Motor neuron (in vitro differentiated cells): ENCODE results near the gene TMEM187. TPM values are rescaled to one million over a fixed set of nuclear protein-coding genes. Genes with fewer than 3 reads are reported as not detected.

Source experiments
- ATAC-seq, 8 experiments: fragments of 200-7000 bp; cut with Tn5 transposase; replicated peaks in 6 of 8; 2 replicates each; pipeline ENCODE4 v1.8.0; 2021; ENCODE audit warnings: mild to moderate bottlenecking in 8 of 8, moderate library complexity in 8 of 8
- H3K27ac ChIP-seq, 2 donors: fragments of 250-450 bp; sonication (Bioruptor Pico); 2 replicates each; pipeline ENCODE4 v1.9.0; 2021; ENCODE audit warnings: antibody characterized with exemption in 2 of 2, mild to moderate bottlenecking in 2 of 2, moderate library complexity in 1 of 2
- H3K4me1 ChIP-seq, 2 donors: fragments of 250-450 bp; sonication (Bioruptor Pico); replicated peaks in 1 of 2; 2 replicates each; pipeline ENCODE4 v1.6.1; 2021; ENCODE audit warnings: antibody characterized with exemption in 2 of 2, mild to moderate bottlenecking in 2 of 2, moderate library complexity in 1 of 2
- H3K4me3 ChIP-seq, 5 donors: fragments of 250-450 bp; sonication (Bioruptor Pico); 2 replicates each; pipeline ENCODE4 v1.9.0; 2021; ENCODE audit warnings: antibody characterized with exemption in 5 of 5, mild to moderate bottlenecking in 5 of 5, moderate library complexity in 4 of 5
- WGBS, 10 experiments: fragments of 450-650 bp; shearing (Covaris generic); methylation state at CpG; one replicate each; pipeline ENCODE4 v1.0.0; 2022; 5-methylcytosine and 5-hydroxymethylcytosine counted together
- in situ Hi-C, 9 experiments: fragments of 400-800 bp; cut with MboI; loops; one replicate each; pipeline ENCODE4 v1.15.0; 2021; ENCODE audit warnings: low sequenced_read_pairs in 9 of 9, low pct_unique_long_range_greater_than_20kb in 2 of 9; ENCODE audit not compliant: unreplicated experiment in 9 of 9
- total RNA-seq, 8 experiments: library from RNA; unstranded; fragments of 300-600 nt; gene quantifications; 2 replicates each; pipeline versions ENCODE4 v1.2.3 to v1.2.4, GENCODE V29; 2022

The TMEM187 gene
- total RNA-seq, 8 experiments from 2014 or later: 2.7 to 9.5 (median 4.7) TPM

GRCh38 chrX:153964105-153964504, 8.4 kb upstream of the TMEM187 start:
- in situ Hi-C loops: no loop called here
- 53% methylated on average over 3 of the region's 14 CpGs; no CpG with 5 or more reads in 9 of the 10 experiments for WGBS, 10 experiments
- H3K4me3 ChIP-seq: no peak overlapping the region
- peaks cover 24 to 25% of the 10 kb centered on the region in 2 donors for H3K4me1 ChIP-seq
- no peak overlapping the region for H3K27ac ChIP-seq
- ATAC-seq: no peak

GRCh38 chrX:153965406-153965805, 7.1 kb upstream of the TMEM187 start:
- Histone ChIP-seq H3K4me1 (peaks cover 24 to 25% of the 10 kb centered on the region in 2 donors), H3K27ac (no peak overlapping the region), H3K4me3 (no peak overlapping the region)
- no CpG with 5 or more reads among the region's 5 CpGs for WGBS, 10 experiments
- in situ Hi-C loops: no loop called here
- no peak for ATAC-seq

DNA sequence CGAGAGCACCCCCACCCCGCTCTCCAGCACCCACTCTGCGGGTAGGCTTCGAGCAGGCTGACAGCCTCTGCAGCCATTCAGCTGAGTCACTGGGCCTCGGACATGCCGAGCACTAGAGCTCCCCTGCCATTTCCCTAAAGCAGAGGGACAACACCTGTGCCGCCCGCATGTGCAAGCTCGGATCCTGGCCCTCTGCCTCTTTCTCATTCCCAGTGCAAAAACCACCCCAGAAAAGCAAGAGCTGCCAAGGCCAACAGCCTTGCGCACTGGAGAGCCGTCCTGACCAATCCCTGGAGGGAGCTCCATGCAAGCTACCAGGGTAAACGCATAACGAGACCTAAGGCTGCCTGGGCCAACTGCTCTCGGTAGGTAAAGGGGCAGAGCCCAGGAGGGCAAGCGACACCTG, 6.3 kb upstream of the TMEM187 start:
- no peak overlapping the region for H3K27ac ChIP-seq
- in situ Hi-C loops: no loop called here
- 68% methylated on average over 8 of the region's 15 CpGs; no CpG with 5 or more reads in 9 of the 10 experiments for WGBS, 10 experiments
- ATAC-seq: no peak
- H3K4me1 ChIP-seq: peaks cover 24 to 25% of the 10 kb centered on the region in 2 donors
- H3K4me3 ChIP-seq: no peak overlapping the region

DNA sequence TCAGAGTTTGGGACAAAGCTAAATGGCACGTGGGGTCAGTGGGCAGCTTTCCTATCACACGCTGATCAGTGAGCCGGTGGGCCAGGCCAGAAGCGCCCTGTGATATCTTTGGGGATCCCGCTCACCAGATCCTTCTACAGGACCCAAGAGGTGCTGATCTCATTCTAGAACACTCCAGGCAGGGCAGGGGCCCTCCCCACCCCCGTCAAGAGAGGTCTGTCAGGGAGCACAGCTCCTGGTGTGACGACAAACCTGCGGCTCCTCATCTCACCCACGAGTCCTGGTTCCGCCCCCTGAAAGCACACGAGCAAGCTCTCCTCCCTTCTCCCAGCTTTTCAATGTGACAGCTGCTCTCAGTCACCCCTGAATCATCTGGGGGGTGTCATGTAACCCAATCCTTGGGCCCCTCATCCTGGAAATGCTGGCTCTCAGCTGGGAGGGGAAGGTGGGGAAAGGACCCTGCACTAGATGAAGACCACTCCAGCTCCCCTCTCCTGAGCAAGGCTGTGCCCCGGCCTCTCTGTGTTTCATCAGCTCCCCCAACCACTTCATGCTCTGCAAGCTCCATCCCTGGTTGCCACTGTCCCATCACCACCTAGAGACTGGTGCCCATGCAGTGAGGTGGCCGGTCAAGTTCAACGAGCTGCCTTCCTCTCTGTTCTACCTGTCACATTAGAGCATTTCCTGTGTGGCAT, 5.6 kb upstream of the TMEM187 start:
- Histone ChIP-seq H3K4me3 (no peak overlapping the region), H3K4me1 (peaks cover 24 to 25% of the 10 kb centered on the region in 2 donors), H3K27ac (no peak overlapping the region)
- in situ Hi-C loops: no loop called here
- ATAC-seq: no peak
- 50 to 100% (median 60%) methylated on average over 1 to 4 of the region's 14 CpGs; no CpG with 5 or more reads in 6 of the 10 experiments for WGBS, 10 experiments

DNA sequence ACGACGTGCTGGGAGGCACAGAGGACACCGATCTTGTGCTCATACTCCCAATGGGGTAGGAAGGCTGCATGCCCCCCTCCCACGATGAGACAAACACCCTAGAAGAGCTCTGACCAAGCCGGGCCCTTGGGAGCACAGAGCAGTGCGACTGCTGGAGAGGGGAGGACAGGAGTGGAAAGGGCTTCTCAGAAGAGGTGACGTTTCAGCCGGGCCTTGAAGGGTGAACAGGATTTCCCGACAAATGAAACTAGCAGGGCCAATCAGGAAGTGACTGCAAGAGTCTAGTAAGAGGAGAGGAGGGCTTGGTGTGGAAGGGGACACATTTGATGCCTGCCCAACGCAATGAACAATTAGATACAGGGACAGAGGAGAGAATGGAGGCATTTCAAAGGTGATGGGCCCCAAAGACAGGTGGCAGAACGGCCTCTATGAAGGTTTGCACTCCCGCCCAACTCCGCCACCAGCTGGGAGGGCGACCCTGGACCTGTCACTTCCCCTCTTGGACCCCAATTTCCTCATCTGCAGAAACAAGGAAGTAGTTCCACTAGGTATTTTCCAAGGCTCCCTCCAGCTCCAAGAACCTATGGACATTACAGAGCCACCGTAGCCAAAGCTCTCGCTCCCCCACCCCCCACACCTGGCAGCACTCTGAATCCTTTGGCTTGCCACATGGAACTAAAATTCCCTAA, 4.9 kb upstream of the TMEM187 start:
- Histone ChIP-seq H3K4me3 (peak overlapping the region in 4 of 5 donors; percentile 84 to 94 (median 92)), H3K4me1 (peaks cover 24 to 25% of the 10 kb centered on the region in 2 donors), H3K27ac (peak overlapping the region in 1 of 2 donors; percentile 55)
- in situ Hi-C loops: no loop called here
- WGBS, 10 experiments: 53 to 100% (median 56%) methylated on average over 2 to 11 of the region's 16 CpGs; no CpG with 5 or more reads in 7 of the 10 experiments
- no peak for ATAC-seq

- Histone ChIP-seq H3K27ac (peak overlapping the region in 1 of 2 donors; percentile 55), H3K4me1 (peaks cover 24 to 25% of the 10 kb centered on the region in 2 donors), H3K4me3 (peak overlapping the region; percentile 84 to 94 (median 92))
- 0 to 21% methylated on average over 1 to 5 of the region's 9 CpGs; no CpG with 5 or more reads in 8 of the 10 experiments for WGBS, 10 experiments
- ATAC-seq: no peak
- in situ Hi-C loops: no loop called here
Observed at GRCh38 chrX:153968255-153968654, 4.3 kb upstream of the TMEM187 start.

- in situ Hi-C loops: no loop called here
- ATAC-seq: no peak
- Histone ChIP-seq H3K4me3 (peak overlapping the region; percentile 84 to 94 (median 92)), H3K4me1 (peaks cover 28 to 30% of the 10 kb centered on the region in 2 donors), H3K27ac (peak overlapping the region in 1 of 2 donors; percentile 55)
- 16 to 60% methylated on average over 1 to 8 of the region's 12 CpGs; no CpG with 5 or more reads in 8 of the 10 experiments for WGBS, 10 experiments
Observed at GRCh38 chrX:153968754-153969124, 3.8 kb upstream of the TMEM187 start.

GRCh38 chrX:153969125-153969903, 3.2 kb upstream of the TMEM187 start:
- in situ Hi-C loops: no loop called here
- H3K4me3 ChIP-seq: peak overlapping the region; percentile 84 to 94 (median 92)
- WGBS, 10 experiments: 0 to 32% (median 10%) methylated on average over 1 to 12 of the region's 25 CpGs; no CpG with 5 or more reads in 6 of the 10 experiments
- H3K4me1 ChIP-seq: peaks cover 33 to 35% of the 10 kb centered on the region in 2 donors
- ATAC-seq: no peak
- H3K27ac ChIP-seq: peak overlapping the region; percentile 87 to 92

DNA sequence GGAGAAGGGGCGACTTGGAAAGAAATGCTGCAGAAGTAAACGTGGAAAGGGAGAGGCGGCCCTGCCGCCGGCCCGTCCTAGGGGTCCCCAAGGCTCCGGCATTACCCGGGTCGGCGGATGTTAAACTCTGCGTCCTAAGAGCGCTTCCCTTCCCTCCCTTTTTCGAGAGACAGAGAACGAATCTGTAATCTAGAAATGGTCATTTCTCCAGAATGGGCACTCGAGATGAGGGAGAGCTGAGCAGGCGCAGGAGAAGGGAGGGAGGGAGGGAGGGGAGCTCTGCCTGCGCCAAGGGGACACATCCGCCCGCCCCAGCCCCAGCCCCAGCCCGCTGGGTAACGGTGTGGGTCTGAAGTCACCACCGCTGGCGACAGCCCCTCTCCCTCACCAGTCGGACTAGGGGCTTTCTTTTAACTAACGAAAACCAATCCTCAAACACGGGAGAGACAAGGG, 2.6 kb upstream of the TMEM187 start:
- Histone ChIP-seq H3K27ac (peak overlapping the region; percentile 87 to 92), H3K4me3 (peak overlapping the region; percentile 84 to 94 (median 92)), H3K4me1 (peaks cover 36 to 37% of the 10 kb centered on the region in 2 donors)
- WGBS, 10 experiments: 22% methylated on average over 3 of the region's 26 CpGs; no CpG with 5 or more reads in 9 of the 10 experiments
- ATAC-seq: peak in 5 of 8 experiments; percentile 8 to 18 (median 11)
- in situ Hi-C loops: no loop called here

GRCh38 chrX:153970357-153971123, 2.0 kb upstream of the TMEM187 start:
- no CpG with 5 or more reads among the region's 49 CpGs for WGBS, 10 experiments
- peak; percentile 1 to 20 (median 8) for ATAC-seq
- H3K4me3 ChIP-seq: peak overlapping the region; percentile 84 to 94 (median 92)
- H3K4me1 ChIP-seq: peaks cover 36 to 37% of the 10 kb centered on the region in 2 donors
- H3K27ac ChIP-seq: peak overlapping the region; percentile 99 to 100
- in situ Hi-C loops: no loop called here

DNA sequence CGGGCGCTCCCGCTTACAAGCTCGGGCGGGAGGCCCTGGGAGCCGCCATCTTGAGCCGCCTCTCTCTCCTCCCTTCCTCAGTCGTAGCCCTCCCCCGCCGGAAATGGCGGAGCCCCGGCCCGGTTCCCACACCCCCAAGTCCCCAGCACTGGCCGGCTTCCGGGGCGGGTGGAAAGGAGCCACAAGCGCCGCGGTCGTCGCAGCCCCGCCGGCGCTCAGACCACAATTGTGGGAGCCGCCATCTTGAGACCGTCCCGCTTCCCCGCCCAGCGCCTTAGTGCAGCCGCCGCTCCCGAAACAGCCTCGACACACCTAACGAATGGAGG, 1.5 kb upstream of the TMEM187 start:
- peak overlapping the region; percentile 99 to 100 for H3K27ac ChIP-seq
- in situ Hi-C loops: no loop called here
- peak; percentile 22 to 50 (median 29) for ATAC-seq
- peaks cover 33 to 36% of the 10 kb centered on the region in 2 donors for H3K4me1 ChIP-seq
- whole genome bisulfite sequencing, 10 experiments: 0% methylated on average over 8 of the region's 34 CpGs; no CpG with 5 or more reads in 9 of the 10 experiments
- H3K4me3 ChIP-seq: peak overlapping the region; percentile 84 to 94 (median 92)
